ENCODE measurements around the gene UPP1.

GRCh38 chr7:48078470-48078869 is 10.6 kb upstream of the UPP1 start:
- TF ChIP-seq MXI1 (IDR thresholded peaks at IDR 0.05; ENCODE audit: borderline replicate concordance, low read depth, low read length) (no peak), POLR2A (IDR thresholded peaks at IDR 0.05; ENCODE audit: low read depth, low read length) (no peak), RFX5 (IDR thresholded peaks at IDR 0.05; ENCODE audit: low read depth, low read length) (no peak), CTCF (conservative IDR thresholded peaks at IDR 0.05; ENCODE audit: low read depth, low read length) (no peak), RAD21 (IDR thresholded peaks at IDR 0.05; ENCODE audit: low read length) (no peak), CEBPB (IDR thresholded peaks at IDR 0.05; ENCODE audit: low read depth, low read length) (no peak), MAFK (IDR thresholded peaks at IDR 0.05; ENCODE audit: low read depth, low read length) (no peak), ELK1 (IDR thresholded peaks at IDR 0.05; ENCODE audit: borderline replicate concordance, low read depth, low read length) (no peak)

Measured in IMR-90 (cell line).